Measurements from ENCODE around the gene NAP1L1.

DNA sequence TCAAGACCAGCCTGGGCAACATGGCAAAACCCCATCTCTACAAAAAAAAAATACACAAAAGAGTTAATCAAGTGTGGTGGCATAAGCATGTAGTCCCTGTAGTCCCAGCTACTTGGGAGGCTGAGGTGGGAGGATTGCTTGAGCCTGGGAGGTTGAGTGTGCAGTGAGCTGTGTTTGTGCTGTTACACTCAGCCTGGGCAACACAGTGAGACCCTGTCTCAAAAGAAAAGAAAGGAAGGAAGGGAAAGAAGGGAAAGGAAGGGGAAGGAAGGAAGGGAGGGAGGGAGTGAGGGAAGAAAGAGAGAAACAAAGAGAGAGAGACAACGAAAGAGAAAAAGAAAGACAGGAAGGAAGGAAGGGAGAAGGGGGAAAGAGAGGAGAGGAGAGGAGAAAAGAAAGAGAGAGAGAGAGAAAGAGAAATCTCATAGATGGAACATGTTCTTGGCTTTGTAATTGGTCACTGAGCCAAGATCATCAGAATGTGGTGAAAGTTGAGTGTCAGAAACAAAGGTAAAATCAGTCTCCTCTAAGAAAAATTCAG lies 26.8 kb upstream of the NAP1L1 start:
- TF ChIP-seq POLR2A (IDR thresholded peaks at IDR 0.05) (no peak), CTCF (IDR thresholded peaks at IDR 0.05 in 8 of 11, conservative IDR thresholded peaks at IDR 0.05 in 3 of 11) (no peak)
